ENCODE data around the gene EML3.
"Not testable (repeated sequence)": the region's sequence is repeated elsewhere in the genome, so short reads cannot be mapped to it uniquely, and the experiment has no call there.

GRCh38 chr11:62650283-62650682 is 37.7 kb upstream of the EML3 start:
- not testable (repeated sequence) for TF ChIP-seq POLR2A (IDR thresholded peaks at IDR 0.05; ENCODE audit: low read length); GATA1 (IDR thresholded peaks at IDR 0.05; ENCODE audit: low read depth, low read length)
